Ovary (tissue), 3 donors: ENCODE measurements around the gene SYK.

Experiments
- CTCF ChIP-seq, 3 donors: fragments of 450-650 bp in 2 of 3; fragments of 200-600 bp in 1 of 3; IDR thresholded peaks; one replicate each; pipeline versions ENCODE4 v1.5.1 to v1.8.0; 2016 to 2022; ENCODE audit warnings: antibody characterized with exemption in 3 of 3, mild to moderate bottlenecking in 1 of 3
- POLR2A ChIP-seq: fragments of 450-650 bp; IDR thresholded peaks from one replicate; pipeline ENCODE4 v1.6.1; 2017; ENCODE audit warnings: antibody characterized with exemption, mild to moderate bottlenecking, moderate library complexity
- donor health status: DM: no; HTN: no; CAD: no.

- no peak for TF ChIP-seq POLR2A
- no peak for TF ChIP-seq CTCF (IDR thresholded peaks at IDR 0.05)
Observed at GRCh38 chr9:90799271-90799852, 2.3 kb upstream of the SYK start.
